ENCODE results near the gene EXOC7. TPM values are rescaled to one million over a fixed set of nuclear protein-coding genes. Genes with fewer than 3 reads are reported as not detected.

The EXOC7 gene
- polyA plus RNA-seq, 1 donor (not counting 4 experiments of a cell fraction or from before 2014, with no cell fraction given): 60.6 TPM

DNA sequence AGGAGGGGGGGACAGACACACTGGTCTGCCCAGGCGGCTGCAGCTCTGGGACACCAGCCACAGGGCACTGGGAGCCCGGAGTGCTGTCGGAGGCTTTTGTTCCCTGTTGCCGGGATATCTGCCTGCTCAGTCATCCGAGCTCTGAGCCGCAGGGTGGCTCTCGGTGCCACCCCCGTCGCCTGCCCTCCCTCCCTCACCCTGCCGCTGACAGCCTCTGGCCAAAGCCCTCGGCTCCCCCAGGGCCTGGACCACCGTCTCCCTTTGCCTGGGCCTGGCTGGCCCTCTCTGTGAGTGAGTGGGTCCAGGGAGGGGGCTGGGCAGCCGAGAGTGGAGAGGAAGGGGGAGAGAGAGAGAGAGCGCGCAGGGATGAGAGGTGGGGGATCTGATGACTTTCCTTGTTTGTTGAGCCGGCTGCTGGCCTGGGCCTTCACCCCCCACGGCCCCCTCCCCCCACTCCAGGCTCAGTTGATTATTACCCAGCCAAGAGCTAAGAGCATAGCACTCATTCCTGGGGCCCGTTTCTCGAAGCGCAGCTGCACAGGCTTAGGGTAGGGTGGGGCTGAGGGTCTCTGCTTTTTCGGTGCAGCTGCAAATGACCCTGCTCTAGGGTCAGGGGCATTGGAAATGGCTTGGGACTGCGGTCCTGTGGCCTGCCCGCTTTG is 34.8 kb upstream of the EXOC7 start:
- FAIRE-seq (no peak), DNase-seq (ENCODE audit: low read depth, low spot score) (no peak)
- Histone ChIP-seq H3K9me1 (ENCODE audit: control insufficient read depth, extremely low read depth, insufficient read depth, low read length) (no peaks in the 10 kb centered on the region), H3K9ac (ENCODE audit: control insufficient read depth, extremely low read depth, insufficient read depth, low read length) (no peak overlapping the region), H3K27ac (ENCODE audit: control insufficient read depth, insufficient read depth, low read length) (no peak overlapping the region), H3K79me2 (ENCODE audit: control insufficient read depth, insufficient read depth, low read length) (no peaks in the 10 kb centered on the region), H3K4me1 (ENCODE audit: control insufficient read depth, extremely low read depth, insufficient read depth, low read length) (peaks cover 6% of the 10 kb centered on the region), H3K4me3 (ENCODE audit: control insufficient read depth in 2 of 3, extremely low read depth in 1 of 3, insufficient read depth in 2 of 3, low read depth in 1 of 3, low read length in 3 of 3) (no peak overlapping the region), H3K4me2 (ENCODE audit: control insufficient read depth, extremely low read depth, insufficient read depth, low read depth, low read length) (no peak overlapping the region), H4K20me1 (ENCODE audit: control insufficient read depth, extremely low read depth, insufficient read depth, low read length) (no peaks in the 10 kb centered on the region), H2AFZ (ENCODE audit: control insufficient read depth, low read length) (no peak overlapping the region), H3K27me3 (ENCODE audit: control insufficient read depth, extremely low read depth, insufficient read depth, low read length) (peaks cover 56% of the 10 kb centered on the region), H3K9me3 (ENCODE audit: control insufficient read depth, low read depth, low read length) (no peaks in the 10 kb centered on the region), H3K36me3 (ENCODE audit: control insufficient read depth in 2 of 2, extremely low read depth in 1 of 2, insufficient read depth in 2 of 2, low read length in 2 of 2) (no peaks in the 10 kb centered on the region)
- TF ChIP-seq EZH2 (IDR thresholded peaks at IDR 0.05; ENCODE audit: low read length): no peak
- TF ChIP-seq CTCF (optimal IDR thresholded peaks at IDR 0.05 in 1 of 3, IDR thresholded peaks at IDR 0.05 in 1 of 3, conservative IDR thresholded peaks at IDR 0.05 in 1 of 3; ENCODE audit: extremely low read depth in 1 of 3, insufficient read depth in 2 of 3, low read length in 3 of 3): no peak
- dilution Hi-C loops (cut with MboI; ENCODE audit: extremely low pct_ligation_motif_present, low sequenced_read_pairs): no loop called here

- H3K27me3 ChIP-seq (ENCODE audit: control insufficient read depth, extremely low read depth, insufficient read depth, low read length): peaks cover 56% of the 10 kb centered on the region
These were observed 34.0 kb upstream of the EXOC7 start for GRCh38 chr17:76137351-76138233.

More at GRCh38 chr17:76137351-76138233, 34.0 kb upstream of the EXOC7 start:
- Histone ChIP-seq H3K9me3 (ENCODE audit: control insufficient read depth, low read depth, low read length) (no peaks in the 10 kb centered on the region), H3K4me3 (ENCODE audit: control insufficient read depth in 2 of 3, extremely low read depth in 1 of 3, insufficient read depth in 2 of 3, low read depth in 1 of 3, low read length in 3 of 3) (no peak overlapping the region), H3K27ac (ENCODE audit: control insufficient read depth, insufficient read depth, low read length) (no peak overlapping the region), H4K20me1 (ENCODE audit: control insufficient read depth, extremely low read depth, insufficient read depth, low read length) (no peaks in the 10 kb centered on the region), H3K9me1 (ENCODE audit: control insufficient read depth, extremely low read depth, insufficient read depth, low read length) (no peaks in the 10 kb centered on the region), H3K9ac (ENCODE audit: control insufficient read depth, extremely low read depth, insufficient read depth, low read length) (no peak overlapping the region), H3K4me2 (ENCODE audit: control insufficient read depth, extremely low read depth, insufficient read depth, low read depth, low read length) (no peak overlapping the region), H2AFZ (ENCODE audit: control insufficient read depth, low read length) (no peak overlapping the region), H3K4me1 (ENCODE audit: control insufficient read depth, extremely low read depth, insufficient read depth, low read length) (peaks cover 11% of the 10 kb centered on the region), H3K36me3 (ENCODE audit: control insufficient read depth in 2 of 2, extremely low read depth in 1 of 2, insufficient read depth in 2 of 2, low read length in 2 of 2) (no peaks in the 10 kb centered on the region), H3K79me2 (ENCODE audit: control insufficient read depth, insufficient read depth, low read length) (no peaks in the 10 kb centered on the region)
- DNase-seq (ENCODE audit: low read depth, low spot score) (no peak), FAIRE-seq (no peak)
- dilution Hi-C loops (cut with MboI; ENCODE audit: extremely low pct_ligation_motif_present, low sequenced_read_pairs): no loop called here
- TF ChIP-seq CTCF (optimal IDR thresholded peaks at IDR 0.05 in 1 of 3, IDR thresholded peaks at IDR 0.05 in 1 of 3, conservative IDR thresholded peaks at IDR 0.05 in 1 of 3; ENCODE audit: extremely low read depth in 1 of 3, insufficient read depth in 2 of 3, low read length in 3 of 3) (no peak), EZH2 (IDR thresholded peaks at IDR 0.05; ENCODE audit: low read length) (no peak)

Measured in keratinocyte (primary cell).